Measurements from ENCODE around the gene ICE1. TPM values are rescaled to one million over a fixed set of nuclear protein-coding genes. Genes with fewer than 3 reads are reported as not detected.

The ICE1 gene
- total RNA-seq, 1 experiment from 2014 or later, result 24.4 TPM

DNA sequence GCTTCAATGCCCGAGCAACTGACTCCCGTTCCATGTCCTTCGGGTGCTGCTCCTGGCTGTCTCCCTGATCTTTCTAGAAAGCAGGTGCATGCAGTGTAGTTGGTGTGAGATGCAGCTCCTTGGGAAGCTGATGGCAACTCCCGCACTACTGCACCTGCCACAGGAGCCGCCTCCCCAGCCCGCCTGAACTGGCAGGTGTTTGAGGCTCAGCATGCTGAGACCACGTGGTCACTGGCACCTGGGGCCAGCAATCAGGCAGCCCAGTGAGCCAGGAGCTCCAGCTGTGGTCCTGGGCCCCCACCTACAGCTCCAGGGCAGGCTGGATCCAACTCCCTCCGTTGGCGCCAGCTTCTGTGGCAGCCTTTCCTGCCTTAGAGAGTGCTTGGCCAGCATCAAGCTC lies 111.5 kb downstream of the ICE1 start:
- no peak for DNase-seq (ENCODE audit: low read depth)

DNA sequence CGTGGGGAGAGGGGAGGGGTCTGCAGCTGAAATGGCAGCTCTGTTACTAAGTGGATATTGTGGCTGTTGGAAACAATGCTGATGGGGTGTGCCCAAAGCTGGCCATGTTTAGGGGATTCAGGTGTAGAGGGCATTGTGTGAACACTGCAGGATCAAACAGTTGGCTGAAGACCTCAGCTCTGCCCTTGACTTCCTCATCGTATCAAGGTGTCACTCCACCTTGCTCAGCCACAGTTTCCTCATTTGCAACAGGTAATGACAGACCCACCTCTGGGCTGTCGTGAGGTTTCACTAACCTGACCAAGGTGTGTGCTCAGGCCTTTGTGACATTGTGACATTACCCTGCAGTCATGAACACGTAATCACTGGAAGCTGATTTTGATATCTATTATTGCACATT lies 111.9 kb downstream of the ICE1 start:
- DNase-seq (ENCODE audit: low read depth), result no peak

DNA sequence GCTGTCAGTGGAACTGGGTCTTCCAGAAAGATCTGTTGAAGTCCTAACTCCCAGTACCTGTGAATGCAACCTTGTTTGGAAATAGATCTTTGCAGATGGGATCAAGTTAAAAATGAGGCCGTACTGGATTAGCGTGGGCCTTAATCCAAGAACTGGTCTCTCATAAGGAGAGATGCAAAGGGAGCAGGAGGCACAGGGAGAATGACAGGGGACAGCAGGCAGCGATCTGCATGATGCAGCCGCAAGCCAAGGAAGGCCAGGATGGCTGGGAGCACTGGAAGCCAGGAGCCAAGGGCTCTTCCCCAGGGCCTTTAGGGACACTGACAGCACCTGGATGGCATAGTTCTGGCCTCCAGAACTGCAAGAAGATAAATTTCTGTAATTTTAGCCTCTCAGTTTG lies 114.4 kb downstream of the ICE1 start:
- no peak for DNase-seq (ENCODE audit: low read depth)

DNA sequence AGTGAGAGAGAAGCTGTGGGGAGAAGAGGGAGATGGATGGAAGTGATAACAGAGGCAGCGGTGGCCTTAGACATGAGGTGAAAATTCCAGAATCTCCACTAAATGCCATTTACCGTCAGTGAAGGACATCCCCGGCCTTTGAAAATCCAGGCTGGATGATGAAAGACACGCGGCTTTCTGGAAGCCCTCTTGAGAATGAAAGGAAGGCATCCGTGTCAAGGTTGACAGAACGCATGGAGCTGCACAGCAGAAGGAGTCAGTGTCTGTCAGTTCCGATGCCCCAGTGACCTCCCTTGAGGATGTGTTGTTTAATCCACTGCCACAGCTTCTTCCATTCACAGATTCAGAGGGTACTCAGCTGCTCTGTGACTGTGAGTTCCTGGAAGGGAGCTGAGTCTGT lies 114.9 kb downstream of the ICE1 start:
- no peak for DNase-seq (ENCODE audit: low read depth)

DNA sequence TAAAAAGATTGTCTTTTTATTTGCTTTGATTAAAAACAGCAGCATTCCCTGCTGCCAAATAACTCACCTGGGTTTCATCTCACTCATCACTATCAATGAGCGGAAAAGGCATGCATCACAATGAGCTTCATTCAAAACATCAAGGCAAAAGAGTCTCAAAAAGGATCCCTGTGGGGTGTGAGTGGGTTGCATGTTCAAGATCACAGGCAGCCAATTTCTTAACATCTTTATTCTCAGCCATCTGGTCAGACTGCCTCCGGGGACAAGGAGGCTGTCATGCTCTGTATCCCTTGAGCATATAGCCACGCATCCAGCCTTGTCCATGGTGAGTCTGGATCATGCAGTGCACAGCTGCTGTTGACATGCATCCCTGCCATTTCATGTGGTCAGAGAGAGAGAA lies 117.1 kb downstream of the ICE1 start:
- DNase-seq (ENCODE audit: low read depth), result no peak

Data from Daoy (cell line).